ENCODE data around the gene CIC. TPM values are rescaled to one million over a fixed set of nuclear protein-coding genes. Genes with fewer than 3 reads are reported as not detected.

Gene CIC
- total and polyA plus RNA-seq, 5 experiments from 2014 or later, result 0.43 to 87.4 (median 1.8) TPM

GRCh38 chr19:42245231-42245630 lies 23.8 kb upstream of the CIC start:
- DNase-seq (no peak), ATAC-seq (no peak)
- POLR2A ChIA-PET, result interaction anchor here (0.7 to 10.6 kb wide), 10 partner anchors 7 to 112 kb away, joined by 3 to 121 read pairs (median 7); partner anchors contain the start of genes CIC, DEDD2, ERF and PAFAH1B3
- no peaks in the 10 kb centered on the region for H3K9me3 Mint-ChIP-seq
- H3K36me3 Mint-ChIP-seq, result peaks cover 0 to 6% (median 2%) of the 10 kb centered on the region in 3 donors
- H3K27me3 Mint-ChIP-seq, result no peaks in the 10 kb centered on the region
- H3K4me3 Mint-ChIP-seq, result peak overlapping the region; percentile 88 to 99 (median 98)
- peak overlapping the region; percentile 91 to 99 (median 98) for H3K27ac Mint-ChIP-seq
- H3K4me1 Mint-ChIP-seq, result peaks cover 21 to 65% (median 53%) of the 10 kb centered on the region in 4 donors

DNA sequence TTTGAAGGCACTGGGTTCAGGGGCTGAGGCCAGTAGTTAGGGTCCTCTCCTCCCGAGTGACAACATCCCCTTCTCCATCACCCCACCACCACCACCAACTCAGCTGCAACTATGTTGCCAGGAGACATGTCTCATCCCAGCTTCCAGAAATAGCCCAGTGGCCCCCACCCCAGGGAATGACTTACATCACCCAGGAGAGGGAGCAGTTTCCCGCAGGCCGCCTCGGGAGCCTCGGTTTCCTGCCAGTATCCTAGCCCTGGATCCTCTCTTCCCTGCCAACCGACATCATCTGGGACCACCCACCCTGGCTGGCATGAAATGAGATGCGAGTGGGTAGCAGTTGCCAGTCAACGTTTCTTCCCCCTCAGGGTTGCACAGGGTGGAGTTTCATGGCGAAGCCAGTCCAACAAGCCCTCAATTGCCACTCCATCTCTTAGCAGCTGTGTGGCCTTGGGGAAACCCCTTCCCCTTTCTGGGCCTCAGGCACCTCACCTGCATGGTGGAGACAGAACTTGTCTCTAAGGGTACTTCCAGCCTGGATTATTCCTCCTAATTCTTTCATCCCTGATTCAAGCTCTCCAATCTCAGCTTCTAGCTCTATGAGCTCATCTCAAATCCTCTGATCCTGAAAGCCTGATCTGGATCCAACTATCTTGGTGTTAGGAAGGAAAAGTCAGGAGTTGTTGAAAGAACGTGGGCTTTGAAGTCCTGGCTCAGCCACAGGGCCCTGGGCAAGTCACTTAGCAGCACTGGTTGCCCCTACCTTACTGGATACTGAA lies 22.7 kb upstream of the CIC start:
- Mint-ChIP-seq H3K4me3 (no peak overlapping the region), H3K27ac (peak overlapping the region in 8 of 10 donors; percentile 36 to 99 (median 75)), H3K36me3 (peaks cover 0 to 5% (median 2%) of the 10 kb centered on the region in 3 donors), H3K9me3 (no peaks in the 10 kb centered on the region), H3K27me3 (no peaks in the 10 kb centered on the region), H3K4me1 (peaks cover 22 to 67% (median 51%) of the 10 kb centered on the region in 4 donors)
- DNase-seq (no peak), ATAC-seq (no peak)
- POLR2A ChIA-PET, result interaction anchor here (0.6 to 10.6 kb wide), 8 partner anchors 11 to 1434 kb away, joined by 3 to 121 read pairs (median 4); partner anchors contain the start of gene CIC

GRCh38 chr19:42246922-42247639 lies 22.0 kb upstream of the CIC start:
- peaks cover 28 to 68% (median 52%) of the 10 kb centered on the region in 4 donors for H3K4me1 Mint-ChIP-seq

DNA sequence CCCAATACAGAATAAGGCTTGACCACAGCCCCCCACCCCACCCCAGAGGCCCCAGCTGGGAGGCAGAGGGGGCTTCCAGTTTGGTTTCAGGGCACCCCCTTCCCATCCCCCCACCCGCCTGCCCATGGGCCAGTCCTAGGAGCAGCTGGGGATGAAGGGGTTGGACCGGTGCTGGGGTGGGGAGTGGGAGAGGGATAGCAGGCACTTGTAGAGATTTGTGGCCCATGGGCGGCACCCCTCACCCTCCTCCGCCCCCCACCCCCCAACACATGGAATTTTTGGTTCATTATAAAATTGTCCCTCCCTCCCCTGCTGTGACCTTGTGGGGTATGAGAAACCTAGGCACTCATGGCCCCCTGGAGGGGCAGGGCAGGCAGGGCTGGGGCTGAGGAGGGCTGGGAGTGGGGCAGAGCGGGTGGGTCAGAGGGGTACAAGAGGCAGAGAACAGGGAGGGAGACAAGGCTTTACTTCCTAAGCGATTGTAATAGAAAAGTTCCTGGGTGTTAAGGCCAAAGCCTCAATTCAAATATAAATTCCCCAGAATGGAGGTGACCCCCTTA lies 21.3 kb upstream of the CIC start:
- Mint-ChIP-seq H3K4me1 (peaks cover 32 to 74% (median 58%) of the 10 kb centered on the region in 4 donors), H3K27me3 (no peaks in the 10 kb centered on the region)
- POLR2A ChIA-PET, result interaction anchor here (1.0 to 10.6 kb wide), 3 partner anchors 19 to 49 kb away, joined by 3 to 121 read pairs (median 7); no protein-coding TSS in a partner anchor

More at GRCh38 chr19:42246922-42247639, 22.0 kb upstream of the CIC start:
- ATAC-seq, result no peak
- Mint-ChIP-seq H3K27me3 (no peaks in the 10 kb centered on the region), H3K9me3 (no peaks in the 10 kb centered on the region), H3K4me3 (peak overlapping the region in 1 of 10 donors; percentile 58), H3K36me3 (peaks cover 0 to 10% (median 2%) of the 10 kb centered on the region in 3 donors), H3K27ac (peak overlapping the region; percentile 1 to 89 (median 61))
- DNase-seq, result no peak
- POLR2A ChIA-PET, result interaction anchor here (0.8 to 10.6 kb wide), 4 partner anchors 11 to 48 kb away, joined by 3 to 121 read pairs (median 5); no protein-coding TSS in a partner anchor

GRCh38 chr19:42248270-42249148 lies 20.5 kb upstream of the CIC start:
- Mint-ChIP-seq H3K27me3 (no peaks in the 10 kb centered on the region), H3K27ac (peak overlapping the region in 5 of 10 donors; percentile 15 to 93 (median 37)), H3K4me1 (peaks cover 28 to 74% (median 54%) of the 10 kb centered on the region in 4 donors), H3K4me3 (peak overlapping the region in 2 of 10 donors; percentile 4 to 6), H3K36me3 (peaks cover 0 to 10% (median 2%) of the 10 kb centered on the region in 3 donors), H3K9me3 (no peaks in the 10 kb centered on the region)
- peak in 1 of 10 donors; percentile 12 for DNase-seq
- ATAC-seq, result no peak
- POLR2A ChIA-PET, result interaction anchor here (10.6 kb wide), 1 partner anchor 32 kb away, joined by 121 read pairs; no protein-coding TSS in a partner anchor

More for the DNA sequence above, 21.3 kb upstream of the CIC start:
- peak overlapping the region in 3 of 10 donors; percentile 33 to 89 (median 41) for H3K27ac Mint-ChIP-seq
- ATAC-seq (no peak), DNase-seq (no peak)
- no peaks in the 10 kb centered on the region for H3K9me3 Mint-ChIP-seq
- peak overlapping the region in 1 of 10 donors; percentile 24 for H3K4me3 Mint-ChIP-seq
- peaks cover 0 to 10% (median 2%) of the 10 kb centered on the region in 3 donors for H3K36me3 Mint-ChIP-seq

DNA sequence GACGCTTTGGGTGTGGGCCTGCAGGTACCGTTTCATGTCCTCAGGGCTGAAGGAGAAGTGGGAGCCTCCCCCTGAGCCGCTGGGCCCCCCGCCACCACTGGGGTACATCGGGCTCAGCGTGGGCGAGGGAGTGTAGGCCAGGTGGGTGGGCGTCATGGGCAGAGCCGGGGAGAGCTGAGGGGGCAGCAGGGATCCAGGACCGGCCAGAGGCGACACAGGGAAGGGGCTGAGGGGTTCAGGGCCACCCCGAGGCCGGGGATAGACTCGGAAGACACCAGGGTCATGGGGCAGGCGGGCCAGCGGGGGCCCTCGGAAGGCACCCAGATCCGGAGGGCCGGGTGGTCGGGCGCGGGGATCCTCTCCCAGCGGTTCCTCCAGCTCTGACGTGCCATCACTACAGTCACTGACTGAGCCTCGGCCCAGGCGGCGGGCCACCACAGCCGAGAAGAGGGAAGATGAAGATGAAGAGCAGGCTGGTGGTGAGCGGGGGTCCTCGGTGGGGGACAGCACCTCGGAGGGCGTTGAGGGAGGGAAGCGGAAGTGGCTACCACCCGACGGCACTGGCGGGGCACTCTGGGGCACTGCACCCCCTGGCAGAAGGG lies 19.8 kb upstream of the CIC start:
- POLR2A ChIA-PET, result interaction anchor here (1.1 to 10.6 kb wide), 2 partner anchors 31 to 35 kb away, joined by 3 to 121 read pairs; no protein-coding TSS in a partner anchor
- Mint-ChIP-seq H3K27me3 (no peaks in the 10 kb centered on the region), H3K27ac (peak overlapping the region in 4 of 10 donors; percentile 52 to 93 (median 80)), H3K9me3 (no peaks in the 10 kb centered on the region), H3K4me3 (peak overlapping the region in 2 of 10 donors; percentile 6 to 10), H3K4me1 (peaks cover 28 to 71% (median 52%) of the 10 kb centered on the region in 4 donors), H3K36me3 (peaks cover 0 to 10% (median 2%) of the 10 kb centered on the region in 3 donors)
- ATAC-seq (no peak), DNase-seq (no peak)

GRCh38 chr19:42249769-42250168 lies 19.3 kb upstream of the CIC start:
- POLR2A ChIA-PET, result interaction anchor here (0.7 to 10.6 kb wide), 5 partner anchors 8 to 117 kb away, joined by 3 to 121 read pairs (median 4); no protein-coding TSS in a partner anchor
- Mint-ChIP-seq H3K4me3 (peak overlapping the region in 3 of 10 donors; percentile 29 to 63 (median 37)), H3K36me3 (peaks cover 0 to 10% (median 2%) of the 10 kb centered on the region in 3 donors), H3K27ac (peak overlapping the region; percentile 17 to 93 (median 80)), H3K4me1 (peaks cover 24 to 66% (median 47%) of the 10 kb centered on the region in 4 donors), H3K27me3 (no peaks in the 10 kb centered on the region), H3K9me3 (no peaks in the 10 kb centered on the region)
- ATAC-seq (no peak), DNase-seq (no peak)

DNA sequence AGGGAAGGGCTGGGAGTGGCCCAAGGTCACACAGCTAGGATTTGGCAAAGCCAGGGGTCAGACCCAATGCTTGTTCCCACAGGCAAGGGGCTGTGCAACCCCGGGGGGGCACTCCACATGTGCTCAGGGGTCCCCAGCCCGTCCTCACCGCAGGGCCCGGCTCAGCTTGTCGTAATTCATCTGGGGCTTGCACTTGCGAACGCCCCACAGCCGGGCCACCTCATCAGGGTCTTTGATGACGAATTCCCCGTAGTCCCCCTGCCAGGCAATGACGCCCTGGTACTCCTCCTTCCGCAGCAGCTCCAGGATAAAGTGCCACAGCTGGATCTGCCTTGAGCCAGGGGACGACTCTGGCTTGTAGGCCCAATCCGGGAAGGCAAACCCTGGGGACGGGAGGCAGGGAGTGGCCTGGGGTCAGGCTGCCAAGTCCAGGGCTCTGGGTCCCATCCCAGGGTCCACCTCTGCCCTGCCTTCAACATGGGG lies 18.8 kb upstream of the CIC start:
- Mint-ChIP-seq H3K27me3 (no peaks in the 10 kb centered on the region), H3K4me1 (peaks cover 21 to 62% (median 43%) of the 10 kb centered on the region in 4 donors), H3K9me3 (no peaks in the 10 kb centered on the region), H3K27ac (peak overlapping the region in 9 of 10 donors; percentile 43 to 93 (median 85)), H3K4me3 (peak overlapping the region in 7 of 10 donors; percentile 33 to 75 (median 57)), H3K36me3 (peaks cover 0 to 10% (median 2%) of the 10 kb centered on the region in 3 donors)
- ATAC-seq, result no peak
- DNase-seq, result no peak
- POLR2A ChIA-PET, result interaction anchor here (0.6 to 10.6 kb wide), 9 partner anchors 8 to 175 kb away, joined by 3 to 121 read pairs (median 3); partner anchors contain the start of genes PAFAH1B3 and ZNF526

DNA sequence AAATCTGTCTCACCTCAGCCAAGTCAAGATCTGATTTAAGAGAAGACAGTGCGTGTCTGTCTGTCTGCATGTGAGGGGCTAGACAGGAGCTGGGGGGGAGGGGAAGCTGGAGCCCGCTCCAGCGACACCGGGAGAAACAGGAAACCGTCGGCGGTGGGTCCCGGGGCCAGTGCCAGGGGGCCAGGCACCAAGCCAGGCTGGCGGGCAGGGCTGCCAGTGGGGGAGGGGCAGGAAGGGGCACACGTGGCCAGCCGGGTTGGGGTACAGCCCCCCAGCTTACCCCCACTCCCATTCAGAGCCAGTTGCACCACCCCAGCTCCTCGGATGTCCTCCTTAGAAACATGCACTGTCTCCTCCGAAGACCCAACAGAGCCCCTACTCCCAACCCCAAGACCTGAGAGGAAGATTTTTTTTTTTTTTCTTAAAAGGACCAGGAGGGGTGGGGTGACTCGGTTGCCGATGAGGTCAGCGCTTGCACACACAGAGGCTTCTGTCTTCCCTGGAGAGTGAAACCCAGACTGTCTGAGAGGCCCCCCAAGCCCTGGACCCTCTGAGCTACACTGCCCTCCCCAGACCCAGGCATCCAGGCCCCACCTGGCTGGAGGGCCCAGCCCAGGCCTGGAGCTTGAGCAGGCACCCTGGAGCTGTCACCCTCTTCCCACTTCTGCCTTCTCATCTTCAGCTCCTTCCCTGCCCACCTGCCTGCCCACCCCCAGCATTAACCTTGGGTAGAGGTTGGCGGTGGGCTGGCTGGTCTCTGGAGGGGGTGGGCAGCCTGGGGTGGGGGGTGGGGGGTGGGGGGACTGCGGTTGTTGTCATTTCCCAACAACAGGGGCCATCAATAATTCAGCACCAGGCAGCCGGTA lies 18.2 kb upstream of the CIC start:
- Mint-ChIP-seq H3K4me1 (peaks cover 20 to 65% (median 41%) of the 10 kb centered on the region in 4 donors), H3K9me3 (no peaks in the 10 kb centered on the region), H3K27ac (peak overlapping the region; percentile 57 to 95 (median 78)), H3K27me3 (no peaks in the 10 kb centered on the region), H3K36me3 (peaks cover 0 to 10% (median 2%) of the 10 kb centered on the region in 3 donors), H3K4me3 (peak overlapping the region in 9 of 10 donors; percentile 19 to 98 (median 57))
- POLR2A ChIA-PET, result interaction anchor here (0.5 to 10.6 kb wide), 14 partner anchors 8 to 176 kb away, joined by 3 to 121 read pairs (median 4); partner anchors contain the start of genes CIC, GSK3A, PAFAH1B3 and ZNF526
- ATAC-seq (peak in 1 of 2 donors; percentile 1), DNase-seq (peak in 3 of 10 donors; percentile 15 to 36 (median 25))

All from naive thymus-derived CD8-positive, alpha-beta T cell (primary cell).